H1 (cell line): ENCODE results near the gene CGB5. TPM values are rescaled to one million over a fixed set of nuclear protein-coding genes. Genes with fewer than 3 reads are reported as not detected.

Experiments used
- BACH1 ChIP-seq: IDR thresholded peaks from 2 replicates; pipeline ENCODE4 v1.6.1; 2012; ENCODE audit warnings: low read length, improper control_type of control experiment
- BCL11A ChIP-seq, 2 experiments: IDR thresholded peaks; one replicate each; pipeline ENCODE4 v1.6.1; 2011; ENCODE audit warnings: low read depth in 2 of 2, low read length in 2 of 2, mild to moderate bottlenecking in 2 of 2
- CHD2 ChIP-seq: IDR thresholded peaks from 2 replicates; pipeline ENCODE4 v1.6.1; 2012; ENCODE audit warnings: low read length, improper control_type of control experiment
- CHD7 ChIP-seq: fragments of 300-600 bp; sonication (generic); IDR thresholded peaks from 2 replicates; pipeline ENCODE4 v1.7.1; 2012; ENCODE audit warnings: low read length, moderate library complexity, mild to moderate bottlenecking, inconsistent platforms; ENCODE audit not compliant: insufficient replicate concordance
- EP300 ChIP-seq, 2 experiments: IDR thresholded peaks; 1 replicate in 1 of 2; 2 replicates in 1 of 2; pipeline ENCODE4 v1.6.1; 2011 to 2012; ENCODE audit warnings: low read depth in 2 of 2, low read length in 2 of 2, mild to moderate bottlenecking in 2 of 2, borderline replicate concordance in 1 of 2, inconsistent platforms in 1 of 2, moderate library complexity in 1 of 2
- JUND ChIP-seq: IDR thresholded peaks from 2 replicates; pipeline ENCODE4 v1.6.1; 2011; ENCODE audit warnings: mild to moderate bottlenecking, improper control_type of control experiment, low read length
- NANOG ChIP-seq: IDR thresholded peaks from 2 replicates; pipeline ENCODE4 v1.6.1; 2011; ENCODE audit warnings: low read length, low read depth, mild to moderate bottlenecking, inconsistent platforms; ENCODE audit not compliant: insufficient read depth, poor library complexity, severe bottlenecking
- POLR2A ChIP-seq, 2 experiments: IDR thresholded peaks; 1 replicate in 1 of 2; 2 replicates in 1 of 2; pipeline ENCODE4 v1.6.1; 2011; ENCODE audit warnings: low read depth in 2 of 2, low read length in 2 of 2, mild to moderate bottlenecking in 2 of 2; ENCODE audit errors: control extremely low read depth in 1 of 2
- SIRT6 ChIP-seq: IDR thresholded peaks from one replicate; pipeline ENCODE4 v1.7.1; 2012; ENCODE audit warnings: low read length, inconsistent platforms
- polyA plus RNA-seq, 7 experiments: library from polyadenylated mRNA; depleted of rRNA in 3 of 7; stranded (reverse) in 5 of 7; unstranded in 2 of 7; fragments of >200 nt in 5 of 7; fragments of 200-250 nt in 2 of 7; gene quantifications; 1 replicate in 5 of 7; 2 replicates in 1 of 7; 4 replicates in 1 of 7; pipeline versions ENCODE4 v1.2.1 to v1.2.3, GENCODE V29; 2011 to 2013; ENCODE audit warnings: missing spikeins in 2 of 7, mixed read lengths in 2 of 7
- total RNA-seq: library from RNA; stranded (reverse); fragmentation: NEBNext Ultra II Directional; extraction: Animal tissue kit (Norgen Biotek cat#: 25700); gene quantifications from 2 replicates; pipeline ENCODE4 v1.2.1, GENCODE V29; 2021

Gene CGB5
- total and polyA plus RNA-seq, 2 of the 8 experiments (the other 6 are each of a cell fraction or from before 2014, with no cell fraction given) = 0.63 to 0.68 TPM

- no peak for TF ChIP-seq CHD7
- TF ChIP-seq BACH1 = no peak
- no peak for TF ChIP-seq CHD2
- no peak for TF ChIP-seq EP300 (IDR thresholded peaks at IDR 0.05; ENCODE audit: borderline replicate concordance in 1 of 2, low read depth in 2 of 2, low read length in 2 of 2)
- TF ChIP-seq BCL11A (IDR thresholded peaks at IDR 0.05; ENCODE audit: low read depth in 2 of 2, low read length in 2 of 2) = no peak
- TF ChIP-seq SIRT6 = no peak
- no peak for TF ChIP-seq POLR2A (IDR thresholded peaks at IDR 0.05; ENCODE audit: control extremely low read depth in 1 of 2, low read depth in 2 of 2, low read length in 2 of 2)
- no peak for TF ChIP-seq NANOG
- no peak for TF ChIP-seq JUND
- TF ChIP-seq, all 59 proteins: peak for 0
Measured at GRCh38 chr19:49084206-49085019, 40.8 kb downstream of the CGB5 start (continued).
